NCI-H524 treated with DMSO at 0.1 percent for 48 hours (cell line): ENCODE measurements around the gene C5orf24.
"Not testable (repeated sequence)": the region's sequence is repeated elsewhere in the genome, so short reads cannot be mapped to it uniquely, and the experiment has no call there.

Source experiments
- DNase-seq: peaks from one replicate; lab custom pipeline; 2025; lab: John Stamatoyannopoulos, UW

Gene C5orf24

GRCh38 chr5:134845852-134846640 lies at the start of gene C5orf24:
Gene C5orf24, plus strand, starts transcription at chr5:134845968. Its CDS starts 8,933 bp downstream, at chr5:134854901.
- DNase-seq: no peak

GRCh38 chr5:134798468-134798867 lies 47.3 kb upstream of the C5orf24 start:
- no peak for DNase-seq

- no peak for DNase-seq
Observed at GRCh38 chr5:134803821-134804220, 41.9 kb upstream of the C5orf24 start.

GRCh38 chr5:134813407-134813806 lies 32.4 kb upstream of the C5orf24 start:
- no peak for DNase-seq

GRCh38 chr5:134813827-134814226 lies 31.9 kb upstream of the C5orf24 start:
- no peak for DNase-seq

- no peak for DNase-seq
Observed at GRCh38 chr5:134817006-134817405, 28.8 kb upstream of the C5orf24 start.

GRCh38 chr5:134818776-134819175 lies 27.0 kb upstream of the C5orf24 start:
- DNase-seq: no peak

GRCh38 chr5:134819407-134819963 lies 26.3 kb upstream of the C5orf24 start:
- DNase-seq: no peak

GRCh38 chr5:134821841-134822240 lies 23.9 kb upstream of the C5orf24 start:
- no peak for DNase-seq

GRCh38 chr5:134824681-134825080 lies 21.1 kb upstream of the C5orf24 start:
- no peak for DNase-seq

- no peak for DNase-seq
Observed at GRCh38 chr5:134825212-134825611, 20.6 kb upstream of the C5orf24 start.

GRCh38 chr5:134833340-134834032 lies 12.3 kb upstream of the C5orf24 start:
- no peak for DNase-seq

- no peak for DNase-seq
Observed at GRCh38 chr5:134835623-134836022, 10.1 kb upstream of the C5orf24 start.

- no peak for DNase-seq
Observed at GRCh38 chr5:134837530-134838181, 8.1 kb upstream of the C5orf24 start.

- not testable (repeated sequence) for DNase-seq
Observed at GRCh38 chr5:134838361-134838760, 7.4 kb upstream of the C5orf24 start.

- no peak for DNase-seq
Observed at GRCh38 chr5:134840811-134841210, 5.0 kb upstream of the C5orf24 start.

GRCh38 chr5:134844252-134844651 lies 1.5 kb upstream of the C5orf24 start:
- DNase-seq: no peak

GRCh38 chr5:134845335-134845851 lies 375 bp upstream of the C5orf24 start:
- DNase-seq: peak; percentile 56

GRCh38 chr5:134846641-134846960 lies 833 bp downstream of the C5orf24 start:
- DNase-seq: no peak

GRCh38 chr5:134849434-134849933 lies 3.7 kb downstream of the C5orf24 start:
- DNase-seq: not testable (repeated sequence)

GRCh38 chr5:134851307-134851923 lies 5.6 kb downstream of the C5orf24 start:
- no peak for DNase-seq

- DNase-seq: not testable (repeated sequence)
Observed at GRCh38 chr5:134856465-134856864, 10.7 kb downstream of the C5orf24 start.
